ENCODE data around the gene FAM50A. TPM values are rescaled to one million over a fixed set of nuclear protein-coding genes. Genes with fewer than 3 reads are reported as not detected.
"Not testable (repeated sequence)": the region's sequence is repeated elsewhere in the genome, so short reads cannot be mapped to it uniquely, and the experiment has no call there.

The FAM50A gene
- total RNA-seq, 2 experiments from 2014 or later = 66.2 to 70.5 TPM

GRCh38 chrX:154488336-154489075 lies 44.6 kb downstream of the FAM50A start:
- ATAC-seq = no peak
- Mint-ChIP-seq H3K9me3 (ENCODE audit: low read depth) (no peaks in the 10 kb centered on the region), H3K27me3 (no peaks in the 10 kb centered on the region), H3K4me1 (peaks cover 37% of the 10 kb centered on the region), H3K36me3 (peaks cover under 1% of the 10 kb centered on the region), H3K4me3 (no peak overlapping the region), H3K27ac (no peak overlapping the region)
- DNase-seq = no peak
- CTCF ChIA-PET = interaction anchor here (0.6 to 1.3 kb wide), 2 partner anchors 45 to 509 kb away, joined by 3 to 4 read pairs; no protein-coding TSS in a partner anchor

GRCh38 chrX:154489182-154489581 lies 45.2 kb downstream of the FAM50A start:
- Mint-ChIP-seq H3K36me3 (no peaks in the 10 kb centered on the region), H3K9me3 (ENCODE audit: low read depth) (no peaks in the 10 kb centered on the region), H3K4me1 (peaks cover 36% of the 10 kb centered on the region), H3K27me3 (no peaks in the 10 kb centered on the region), H3K4me3 (peak overlapping the region; percentile 84), H3K27ac (peak overlapping the region; percentile 91)
- CTCF ChIA-PET = interaction anchor here (1.3 to 1.5 kb wide), 4 partner anchors 21 to 44 kb away, joined by 3 to 4 read pairs (median 3); no protein-coding TSS in a partner anchor
- ATAC-seq (no peak), DNase-seq (no peak)

- CTCF ChIA-PET = interaction anchor here (1.3 to 1.9 kb wide), 7 partner anchors 20 to 117 kb away, joined by 3 to 6 read pairs (median 3); no protein-coding TSS in a partner anchor
- H3K27me3 Mint-ChIP-seq = no peaks in the 10 kb centered on the region
- no peaks in the 10 kb centered on the region for H3K36me3 Mint-ChIP-seq
- ATAC-seq = peak; percentile 28
- H3K27ac Mint-ChIP-seq = peak overlapping the region; percentile 91
- H3K4me1 Mint-ChIP-seq = peaks cover 30% of the 10 kb centered on the region
- H3K9me3 Mint-ChIP-seq (ENCODE audit: low read depth) = no peaks in the 10 kb centered on the region
- peak; percentile 66 for DNase-seq
- H3K4me3 Mint-ChIP-seq = peak overlapping the region; percentile 84
Measured at GRCh38 chrX:154490021-154490413, 46.1 kb downstream of the FAM50A start.

- DNase-seq (peak; percentile 94), ATAC-seq (peak; percentile 89)
- peak within 1 kb of the TSS; percentile 85 for H3K4me3 Mint-ChIP-seq
- no peaks in the 10 kb centered on the region for H3K27me3 Mint-ChIP-seq
- CTCF ChIA-PET = interaction anchor here (1.3 to 1.9 kb wide), 6 partner anchors 20 to 118 kb away, joined by 3 to 6 read pairs (median 3); no protein-coding TSS in a partner anchor
- peaks cover 28% of the 10 kb centered on the region for H3K4me1 Mint-ChIP-seq
- no peaks in the 10 kb centered on the region for H3K36me3 Mint-ChIP-seq
- peak within 1 kb of the TSS; percentile 93 for H3K27ac Mint-ChIP-seq
- no peaks in the 10 kb centered on the region for H3K9me3 Mint-ChIP-seq (ENCODE audit: low read depth)
Measured at GRCh38 chrX:154490414-154491083, 46.6 kb downstream of the FAM50A start, which contains the start of gene SLC10A3. Gene SLC10A3, minus strand, starts transcription at chrX:154490629. Its CDS starts 1,689 bp downstream, at chrX:154488940.

GRCh38 chrX:154494715-154495114 lies 50.8 kb downstream of the FAM50A start:
- CTCF ChIA-PET = no interaction called here
- peaks cover 6% of the 10 kb centered on the region for H3K4me1 Mint-ChIP-seq
- no peaks in the 10 kb centered on the region for H3K36me3 Mint-ChIP-seq
- no peaks in the 10 kb centered on the region for H3K27me3 Mint-ChIP-seq
- no peak overlapping the region for H3K4me3 Mint-ChIP-seq
- ATAC-seq = no peak
- DNase-seq = no peak
- no peak overlapping the region for H3K27ac Mint-ChIP-seq
- H3K9me3 Mint-ChIP-seq (ENCODE audit: low read depth) = no peaks in the 10 kb centered on the region

GRCh38 chrX:154495472-154495922 lies 51.6 kb downstream of the FAM50A start:
- H3K4me1 Mint-ChIP-seq = peaks cover 6% of the 10 kb centered on the region
- no peak overlapping the region for H3K27ac Mint-ChIP-seq
- CTCF ChIA-PET = no interaction called here
- no peak for ATAC-seq
- H3K36me3 Mint-ChIP-seq = no peaks in the 10 kb centered on the region
- no peak for DNase-seq
- H3K9me3 Mint-ChIP-seq (ENCODE audit: low read depth) = no peaks in the 10 kb centered on the region
- no peak overlapping the region for H3K4me3 Mint-ChIP-seq
- H3K27me3 Mint-ChIP-seq = no peaks in the 10 kb centered on the region

GRCh38 chrX:154496591-154497137 lies 52.7 kb downstream of the FAM50A start:
- H3K27me3 Mint-ChIP-seq; H3K4me1 Mint-ChIP-seq; H3K9me3 Mint-ChIP-seq (ENCODE audit: low read depth); DNase-seq; H3K27ac Mint-ChIP-seq; H3K4me3 Mint-ChIP-seq; H3K36me3 Mint-ChIP-seq; ATAC-seq: not testable (repeated sequence)
- CTCF ChIA-PET = interaction anchor here (1.6 kb wide), 1 partner anchor 30 kb away, joined by 4 read pairs; no protein-coding TSS in a partner anchor

Small RNAs within 50 kb of the gene (microRNA-seq; reads per million reads assigned to microRNA genes)
- gene MIR6858 = 1.3 reads per million

Other genes starting within 250 kb of the FAM50A start
- not detected for gene OPN1MW2, start 224.4 kb upstream of the FAM50A start, total RNA-seq
- not detected for gene OPN1MW3, start 186.6 kb upstream of the FAM50A start, total RNA-seq
- not detected for gene TEX28, start 149.0 kb upstream of the FAM50A start, total RNA-seq
- gene TKTL1, start 148.3 kb upstream of the FAM50A start, total RNA-seq = 1 to 10 TPM in 1 of 2 experiments, under 1 TPM in 1; 0.75 to 1.1 TPM
- gene FLNA, start 69.5 kb upstream of the FAM50A start, total RNA-seq = 1,000 to 10,000 TPM; 1,602 to 2,011 TPM
- gene EMD, start 64.8 kb upstream of the FAM50A start, total RNA-seq = 10 to 100 TPM; 64.6 to 70.2 TPM
- 1,000 to 10,000 TPM; 2,013 to 2,356 TPM for gene RPL10, start 45.8 kb upstream of the FAM50A start, total RNA-seq
- 10 to 100 TPM; 18.4 to 19.6 TPM for gene DNASE1L1, start 34.9 kb upstream of the FAM50A start, total RNA-seq
- 10 to 100 TPM; 77.1 to 90.2 TPM for gene TAFAZZIN, start 32.6 kb upstream of the FAM50A start, total RNA-seq
- gene ATP6AP1, start 15.5 kb upstream of the FAM50A start, total RNA-seq = 10 to 100 TPM; 42.0 to 48.4 TPM
- gene GDI1, start 7.0 kb upstream of the FAM50A start, total RNA-seq = 100 to 1,000 TPM in 1 of 2 experiments, 10 to 100 TPM in 1; 99.0 to 117 TPM
- gene PLXNA3, start 14.1 kb downstream of the FAM50A start, total RNA-seq = 10 to 100 TPM; 42.3 to 48.5 TPM
- 10 to 100 TPM; 38.8 to 39.0 TPM for gene LAGE3, start 35.1 kb downstream of the FAM50A start, total RNA-seq
- gene UBL4A, start 42.5 kb downstream of the FAM50A start, total RNA-seq = 10 to 100 TPM; 48.1 to 53.2 TPM
- 10 to 100 TPM; 24.3 to 24.9 TPM for gene SLC10A3, start 46.5 kb downstream of the FAM50A start, total RNA-seq
- 10 to 100 TPM; 21.5 to 31.7 TPM for gene FAM3A, start 72.1 kb downstream of the FAM50A start, total RNA-seq
- gene G6PD, start 102.7 kb downstream of the FAM50A start, total RNA-seq = 100 to 1,000 TPM; 116 to 117 TPM
- 10 to 100 TPM; 53.0 to 58.1 TPM for gene IKBKG, start 103.5 kb downstream of the FAM50A start, total RNA-seq
- not detected for gene CTAG1A, start 141.0 kb downstream of the FAM50A start, total RNA-seq
- not detected for gene CTAG1B, start 175.1 kb downstream of the FAM50A start, total RNA-seq
- 10 to 100 TPM; 30.3 to 31.6 TPM for gene CTAG2, start 209.4 kb downstream of the FAM50A start, total RNA-seq